Activated naive CD4-positive, alpha-beta T cell treated with anti-CD3 and anti-CD28 coated beads for 36 hours (primary cell): Measurements from ENCODE around the gene SLC22A24. TPM values are rescaled to one million over a fixed set of nuclear protein-coding genes. Genes with fewer than 3 reads are reported as not detected.
"Not testable (repeated sequence)": the region's sequence is repeated elsewhere in the genome, so short reads cannot be mapped to it uniquely, and the experiment has no call there.

ENCODE experiments used
- CTCF ChIA-PET: fragments of 350-600 bp; sonication (Branson Sonifier 250); formaldehyde crosslinking; loops from one replicate; lab custom pipeline; 2021; ENCODE audit warnings: antibody characterized with exemption; lab: Charles Lee
- DNase-seq: peaks from one replicate; pipeline ENCODE4 v3.0.0-alpha.2; 2020
- H3K27ac Mint-ChIP-seq: one replicate; pipeline ENCODE4 v1.8.0; 2021; ENCODE audit warnings: mild to moderate bottlenecking, mixed read lengths
- H3K27me3 Mint-ChIP-seq: one replicate; pipeline ENCODE4 v1.8.0; 2021; ENCODE audit warnings: low read depth, mixed read lengths
- H3K36me3 Mint-ChIP-seq: one replicate; pipeline ENCODE4 v1.8.0; 2021; ENCODE audit warnings: low read depth, mixed read lengths
- H3K4me1 Mint-ChIP-seq: one replicate; pipeline ENCODE4 v1.8.0; 2021; ENCODE audit warnings: low read depth, mixed read lengths
- H3K4me3 Mint-ChIP-seq: one replicate; pipeline ENCODE4 v1.8.0; 2021; ENCODE audit warnings: mild to moderate bottlenecking, moderate library complexity, mixed read lengths
- H3K9me3 Mint-ChIP-seq: one replicate; pipeline ENCODE4 v1.8.0; 2021; ENCODE audit warnings: mixed read lengths
- intact Hi-C: fragments of 100-400 bp; cut with micrococcal nuclease; formaldehyde crosslinking; loops from one replicate; pipeline ENCODE4 v1.15.1; 2023
- total RNA-seq, 2 experiments: library from RNA; stranded (reverse); gene quantifications; one replicate each; pipeline ENCODE4 v1.2.3, GENCODE V29; 2021

The SLC22A24 gene
- total RNA-seq: not detected

DNA sequence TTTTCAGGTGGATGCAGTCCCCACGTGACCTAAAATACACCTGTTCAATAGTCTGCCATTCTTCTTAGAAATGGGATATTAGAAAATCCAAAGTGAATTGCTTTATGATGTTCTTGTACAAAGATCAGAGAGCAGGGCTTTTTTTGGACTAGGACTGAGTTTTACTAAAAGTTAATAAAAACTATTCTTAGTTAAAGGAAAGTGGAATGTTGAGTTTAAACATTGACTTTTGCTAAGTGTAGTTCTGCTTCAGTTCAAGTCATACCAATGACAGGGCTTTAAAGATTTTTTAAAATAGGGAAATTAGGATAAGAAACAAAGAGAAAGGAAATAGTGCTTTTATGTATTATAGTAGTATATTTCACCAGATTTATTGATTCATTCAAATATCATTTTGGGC is at the start of gene SLC22A24:
Gene SLC22A24, minus strand, starts transcription at position 101 of the 400 bp plus-strand sequence. CDS start 442 bp downstream, outside the sequence.
- no peak within 1 kb of the TSS for H3K4me3 Mint-ChIP-seq
- peaks cover 6% of the 10 kb centered on the region for H3K27me3 Mint-ChIP-seq
- H3K27ac Mint-ChIP-seq: no peak within 1 kb of the TSS
- CTCF ChIA-PET: interaction anchor here (1.5 kb wide), 1 partner anchor 109 kb away, joined by 3 read pairs; no protein-coding TSS in a partner anchor
- intact Hi-C loops: no loop called here
- H3K9me3 Mint-ChIP-seq: no peaks in the 10 kb centered on the region
- no peaks in the 10 kb centered on the region for H3K4me1 Mint-ChIP-seq
- no peak for DNase-seq
- no peaks in the 10 kb centered on the region for H3K36me3 Mint-ChIP-seq

DNA sequence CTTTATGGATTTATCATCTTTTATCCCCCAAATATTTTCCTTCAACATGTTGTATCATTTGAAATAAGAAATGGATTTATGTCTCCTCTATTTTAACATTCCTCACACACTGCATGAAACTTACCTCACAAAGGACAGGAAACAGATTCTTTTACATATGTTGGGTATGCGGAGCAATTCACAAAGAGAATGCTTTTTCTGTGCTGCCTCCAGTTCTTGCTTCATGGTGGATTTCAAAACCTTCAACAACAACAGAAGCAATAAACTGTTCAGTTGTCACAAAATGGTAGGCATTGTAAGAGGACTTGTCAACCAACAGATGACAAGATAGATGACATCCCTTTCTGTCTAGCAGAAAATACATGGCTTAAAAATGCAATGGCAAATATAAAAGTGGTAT is 36.5 kb upstream of the SLC22A24 start:
- Mint-ChIP-seq H3K27me3 (peaks cover 15% of the 10 kb centered on the region), H3K4me1 (no peaks in the 10 kb centered on the region), H3K27ac (no peak overlapping the region), H3K36me3 (no peaks in the 10 kb centered on the region), H3K4me3 (no peak overlapping the region), H3K9me3 (peaks cover 11% of the 10 kb centered on the region)
- intact Hi-C loops: no loop called here
- DNase-seq: no peak
- CTCF ChIA-PET: no interaction called here

DNA sequence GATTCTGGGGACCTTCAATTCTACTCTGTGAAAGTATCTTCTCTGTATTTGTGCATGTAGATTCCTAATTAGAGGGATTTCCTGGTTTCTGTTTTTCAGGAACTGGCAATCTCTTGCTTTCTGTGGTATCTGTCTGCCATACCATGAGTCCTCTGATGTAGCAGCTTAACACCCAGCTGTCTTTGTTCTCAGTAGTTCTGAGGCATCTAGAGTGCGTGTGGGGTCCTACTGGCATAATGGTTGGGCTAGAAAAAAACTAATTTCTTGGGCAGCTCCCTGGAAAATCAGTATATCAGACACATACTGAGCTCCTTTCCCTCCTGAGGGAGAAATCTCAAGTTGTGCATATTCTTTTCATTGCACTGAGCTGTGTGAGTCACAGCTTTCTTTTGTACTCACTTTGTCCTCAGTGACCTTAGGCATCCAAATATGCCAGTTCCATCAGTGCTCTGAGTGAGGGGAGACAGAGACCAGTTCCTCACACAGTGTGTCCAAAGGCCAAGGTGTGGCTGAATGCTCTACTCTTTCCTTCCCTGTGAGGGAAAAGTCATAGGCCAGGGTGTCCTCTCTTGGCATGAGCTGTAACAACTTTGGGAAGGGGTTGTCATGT is 35.5 kb upstream of the SLC22A24 start:
- intact Hi-C loops: no loop called here
- Mint-ChIP-seq H3K27me3 (peaks cover 15% of the 10 kb centered on the region), H3K4me1 (no peaks in the 10 kb centered on the region), H3K27ac (no peak overlapping the region), H3K36me3 (no peaks in the 10 kb centered on the region), H3K9me3 (peaks cover 11% of the 10 kb centered on the region), H3K4me3 (no peak overlapping the region)
- CTCF ChIA-PET: interaction anchor here (1.3 kb wide), 1 partner anchor 274 kb away, joined by 3 read pairs; no protein-coding TSS in a partner anchor
- no peak for DNase-seq

- H3K4me1 Mint-ChIP-seq: no peaks in the 10 kb centered on the region
- H3K4me3 Mint-ChIP-seq: no peak overlapping the region
- CTCF ChIA-PET: no interaction called here
- intact Hi-C loops: no loop called here
- peaks cover 11% of the 10 kb centered on the region for H3K9me3 Mint-ChIP-seq
- DNase-seq: no peak
- no peak overlapping the region for H3K27ac Mint-ChIP-seq
- H3K36me3 Mint-ChIP-seq: no peaks in the 10 kb centered on the region
- H3K27me3 Mint-ChIP-seq: peaks cover 18% of the 10 kb centered on the region
Observed at GRCh38 chr11:63177872-63178271, 33.9 kb upstream of the SLC22A24 start.

GRCh38 chr11:63165706-63166310 is 21.8 kb upstream of the SLC22A24 start:
- CTCF ChIA-PET: no interaction called here

DNA sequence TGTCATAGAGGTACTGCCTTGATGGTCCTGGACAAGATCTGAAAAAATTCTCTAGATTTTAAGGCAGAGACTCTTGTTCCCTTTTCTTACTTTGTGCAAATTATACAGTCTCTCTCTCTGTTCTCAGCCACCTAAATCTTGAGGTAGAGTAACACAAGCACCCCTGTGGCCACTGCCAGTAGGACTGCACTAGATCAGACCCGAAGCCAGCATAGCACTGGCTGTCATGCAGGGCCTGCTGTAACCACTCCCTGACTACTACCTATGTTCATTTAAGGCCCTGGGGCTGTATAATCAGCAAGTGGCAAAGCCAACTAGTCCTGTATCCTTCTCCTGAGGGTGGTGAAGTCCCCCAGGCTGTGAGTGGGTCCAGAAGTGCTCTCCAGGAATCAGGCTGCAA is 11.8 kb upstream of the SLC22A24 start:
- no peak for DNase-seq
- Mint-ChIP-seq H3K4me3 (no peak overlapping the region), H3K36me3 (no peaks in the 10 kb centered on the region), H3K4me1 (no peaks in the 10 kb centered on the region), H3K27ac (no peak overlapping the region), H3K9me3 (no peaks in the 10 kb centered on the region), H3K27me3 (peaks cover 9% of the 10 kb centered on the region)
- intact Hi-C loops: no loop called here
- CTCF ChIA-PET: no interaction called here

More at GRCh38 chr11:63165706-63166310, 21.8 kb upstream of the SLC22A24 start:
- Mint-ChIP-seq H3K36me3 (no peaks in the 10 kb centered on the region), H3K4me1 (no peaks in the 10 kb centered on the region), H3K4me3 (no peak overlapping the region), H3K9me3 (no peaks in the 10 kb centered on the region), H3K27me3 (peaks cover 27% of the 10 kb centered on the region), H3K27ac (no peak overlapping the region)
- intact Hi-C loops: no loop called here
- DNase-seq: no peak

DNA sequence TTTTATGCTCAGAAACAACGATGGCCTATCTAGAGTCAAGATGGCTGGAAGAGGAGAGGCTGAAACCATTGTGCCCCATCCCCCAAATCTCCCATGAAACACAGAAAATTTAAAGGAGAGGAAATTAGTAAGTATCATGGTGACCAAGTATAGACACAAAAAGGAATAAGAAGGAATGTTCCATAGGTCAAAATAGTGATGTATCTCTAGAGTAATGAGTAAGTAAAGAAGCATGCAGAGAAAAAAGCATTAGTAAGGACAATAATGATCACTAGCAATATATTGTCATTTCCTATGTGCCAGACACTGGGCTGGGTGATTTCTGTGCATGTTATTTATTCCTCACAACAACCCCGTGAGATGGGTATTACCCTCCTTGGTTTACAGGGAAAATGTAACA is 2.6 kb upstream of the SLC22A24 start:
- Mint-ChIP-seq H3K4me1 (no peaks in the 10 kb centered on the region), H3K36me3 (no peaks in the 10 kb centered on the region), H3K4me3 (no peak overlapping the region), H3K27ac (no peak overlapping the region), H3K27me3 (peaks cover 6% of the 10 kb centered on the region), H3K9me3 (no peaks in the 10 kb centered on the region)
- intact Hi-C loops: no loop called here
- CTCF ChIA-PET: no interaction called here
- DNase-seq: no peak

DNA sequence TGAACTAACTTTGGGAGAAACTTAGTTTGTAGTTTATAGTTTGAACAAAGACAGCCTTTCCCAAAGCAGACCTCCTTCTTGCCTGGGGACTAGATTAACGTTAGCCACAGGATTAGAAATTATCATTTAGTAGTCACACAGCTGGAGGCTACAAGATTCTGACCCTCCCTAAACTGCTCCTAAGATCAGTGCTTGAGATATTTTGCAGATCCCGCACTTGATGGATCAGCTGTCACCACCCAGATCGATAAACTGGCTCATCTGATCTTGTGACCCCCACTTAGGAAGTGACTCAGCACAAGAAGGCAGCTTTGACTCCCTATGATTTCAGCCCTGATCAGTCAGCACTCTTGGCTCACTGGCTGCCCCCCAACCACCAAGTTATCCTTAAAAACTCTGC is 1.6 kb downstream of the SLC22A24 start:
- Mint-ChIP-seq H3K27ac (no peak overlapping the region), H3K4me3 (no peak overlapping the region), H3K27me3 (peaks cover 11% of the 10 kb centered on the region), H3K4me1 (no peaks in the 10 kb centered on the region), H3K9me3 (no peaks in the 10 kb centered on the region), H3K36me3 (no peaks in the 10 kb centered on the region)
- intact Hi-C loops: no loop called here
- DNase-seq: no peak
- CTCF ChIA-PET: no interaction called here

GRCh38 chr11:63132985-63133775 is 10.8 kb downstream of the SLC22A24 start:
- DNase-seq: no peak
- CTCF ChIA-PET: interaction anchor here (0.6 kb wide), 1 partner anchor 962 kb away, joined by 4 read pairs; no protein-coding TSS in a partner anchor
- intact Hi-C loops: no loop called here
- Mint-ChIP-seq H3K27me3 (peaks cover 24% of the 10 kb centered on the region), H3K27ac (no peak overlapping the region), H3K4me3 (no peak overlapping the region), H3K36me3 (no peaks in the 10 kb centered on the region), H3K4me1 (no peaks in the 10 kb centered on the region), H3K9me3 (peaks cover 9% of the 10 kb centered on the region)

- Mint-ChIP-seq H3K36me3 (peaks cover 4% of the 10 kb centered on the region), H3K9me3 (peaks cover 27% of the 10 kb centered on the region), H3K4me1 (no peaks in the 10 kb centered on the region), H3K4me3 (no peak overlapping the region), H3K27ac (no peak overlapping the region), H3K27me3 (peaks cover 7% of the 10 kb centered on the region)
- intact Hi-C loops: no loop called here
- no peak for DNase-seq
- CTCF ChIA-PET: interaction anchor here (0.6 kb wide), 1 partner anchor 199 kb away, joined by 3 read pairs; no protein-coding TSS in a partner anchor
Observed at GRCh38 chr11:63099555-63099954, 44.5 kb downstream of the SLC22A24 start.

DNA sequence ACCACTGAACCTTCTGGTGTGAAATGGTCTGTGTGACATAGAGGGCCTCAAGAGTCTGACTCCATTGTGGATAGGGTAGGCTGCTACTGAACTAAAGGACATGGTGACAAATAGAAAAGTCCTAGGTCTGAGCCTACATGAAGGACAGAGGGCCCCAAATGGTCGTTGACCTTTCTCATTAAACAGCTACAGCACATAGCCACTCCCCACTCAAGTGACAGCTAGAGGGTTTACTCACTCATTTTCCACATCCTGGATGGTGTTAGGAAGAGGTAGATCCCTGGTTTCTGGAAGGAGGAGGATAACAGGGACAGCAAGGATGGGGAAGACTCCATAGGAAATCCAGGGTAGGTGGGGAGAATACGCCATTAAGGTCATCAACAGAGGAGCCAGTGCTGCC is 63.3 kb downstream of the SLC22A24 start:
- H3K4me3 Mint-ChIP-seq: no peak overlapping the region
- H3K4me1 Mint-ChIP-seq: no peaks in the 10 kb centered on the region
- no peak for DNase-seq
- CTCF ChIA-PET: no interaction called here
- H3K27me3 Mint-ChIP-seq: peaks cover 24% of the 10 kb centered on the region
- H3K9me3 Mint-ChIP-seq: peaks cover 2% of the 10 kb centered on the region
- intact Hi-C loops: no loop called here
- H3K27ac Mint-ChIP-seq: no peak overlapping the region
- peaks cover 1% of the 10 kb centered on the region for H3K36me3 Mint-ChIP-seq

GRCh38 chr11:63046203-63046602 is 97.8 kb downstream of the SLC22A24 start:
- H3K27me3 Mint-ChIP-seq, H3K9me3 Mint-ChIP-seq, intact Hi-C loops, H3K4me3 Mint-ChIP-seq, H3K27ac Mint-ChIP-seq, H3K4me1 Mint-ChIP-seq, DNase-seq, H3K36me3 Mint-ChIP-seq: not testable (repeated sequence)
- CTCF ChIA-PET: interaction anchor here (1.4 kb wide), 1 partner anchor 11 kb away, joined by 5 read pairs; no protein-coding TSS in a partner anchor
